Suppressor macrophage (primary cell): ENCODE measurements around the gene SMCO4.
A peak's percentile ranks its signal among the peaks of the same experiment; 100 is the strongest.
"Not testable (repeated sequence)": the region's sequence is repeated elsewhere in the genome, so short reads cannot be mapped to it uniquely, and the experiment has no call there.

Source experiments
- DNase-seq, 4 experiments: peaks; one replicate each; pipeline ENCODE4 v3.0.0-alpha.2; 2020 to 2022

SMCO4 gene

GRCh38 chr11:93560199-93560932, 17.2 kb upstream of the SMCO4 start:
- DNase-seq: no peak

GRCh38 chr11:93559681-93560080, 16.5 kb upstream of the SMCO4 start:
- DNase-seq: no peak

- no peak for DNase-seq
Observed at GRCh38 chr11:93552874-93553273, 9.7 kb upstream of the SMCO4 start.

- no peak for DNase-seq
Observed at GRCh38 chr11:93549976-93550375, 6.8 kb upstream of the SMCO4 start.

- DNase-seq: no peak
Observed at GRCh38 chr11:93548679-93549319, 5.6 kb upstream of the SMCO4 start.

GRCh38 chr11:93547773-93548172, 4.6 kb upstream of the SMCO4 start:
- DNase-seq: no peak

GRCh38 chr11:93547028-93547427, 3.8 kb upstream of the SMCO4 start:
- DNase-seq: no peak

GRCh38 chr11:93545566-93545965, 2.4 kb upstream of the SMCO4 start:
- peak; percentile 67 to 90 (median 81) for DNase-seq

- peak in 2 of 4 experiments; percentile 48 to 52 for DNase-seq
Observed at GRCh38 chr11:93542811-93543229, 371 bp downstream of the SMCO4 start.

- DNase-seq: peak; percentile 81 to 93 (median 89)
Observed at GRCh38 chr11:93541884-93542810, 1.0 kb downstream of the SMCO4 start.

- DNase-seq: peak; percentile 30 to 62 (median 55)
Observed at GRCh38 chr11:93540896-93541553, 2.2 kb downstream of the SMCO4 start.

GRCh38 chr11:93540337-93540736, 2.9 kb downstream of the SMCO4 start:
- no peak for DNase-seq

- peak; percentile 80 to 89 (median 86) for DNase-seq
Observed at GRCh38 chr11:93537767-93538261, 5.4 kb downstream of the SMCO4 start.

- peak in 2 of 4 experiments; percentile 28 to 33 for DNase-seq
Observed at GRCh38 chr11:93537049-93537448, 6.1 kb downstream of the SMCO4 start.

- DNase-seq: no peak
Observed at GRCh38 chr11:93536101-93536861, 6.9 kb downstream of the SMCO4 start.

- not testable (repeated sequence) for DNase-seq
Observed at GRCh38 chr11:93535578-93535977, 7.6 kb downstream of the SMCO4 start.

- no peak for DNase-seq
Observed at GRCh38 chr11:93532806-93533205, 10.4 kb downstream of the SMCO4 start.

- no peak for DNase-seq
Observed at GRCh38 chr11:93532281-93532789, 10.9 kb downstream of the SMCO4 start.

GRCh38 chr11:93530468-93530826, 12.7 kb downstream of the SMCO4 start:
- DNase-seq: no peak

- DNase-seq: peak; percentile 78 to 90 (median 84)
Observed at GRCh38 chr11:93529707-93530467, 13.3 kb downstream of the SMCO4 start.
